EH (cell line): Measurements from ENCODE around the gene MSH2.

Experiments
- DNase-seq: peaks from one replicate; pipeline ENCODE4 v3.0.0-alpha.2; 2015; ENCODE audit warnings: low read depth

MSH2 gene

DNA sequence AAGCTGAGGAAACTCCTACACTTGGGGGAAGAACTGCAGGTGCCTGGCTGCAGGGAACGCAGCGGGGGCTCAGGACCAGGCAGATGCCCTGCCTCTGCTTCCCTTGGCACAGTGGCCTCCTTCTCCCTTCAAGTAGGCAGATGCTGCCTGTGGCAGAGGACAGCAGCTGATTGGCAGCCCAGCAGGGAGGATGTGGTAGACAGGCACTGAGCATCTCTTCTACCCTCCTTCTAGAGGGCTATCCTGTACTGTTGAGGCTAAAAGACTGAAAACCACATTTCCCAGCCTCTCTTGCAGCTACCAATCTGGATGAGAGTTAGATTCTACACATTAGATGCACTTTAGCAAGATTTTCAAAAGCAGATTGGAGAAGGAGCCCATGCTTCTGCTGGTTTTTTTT is 105.7 kb downstream of the MSH2 start:
- DNase-seq, result no peak

DNA sequence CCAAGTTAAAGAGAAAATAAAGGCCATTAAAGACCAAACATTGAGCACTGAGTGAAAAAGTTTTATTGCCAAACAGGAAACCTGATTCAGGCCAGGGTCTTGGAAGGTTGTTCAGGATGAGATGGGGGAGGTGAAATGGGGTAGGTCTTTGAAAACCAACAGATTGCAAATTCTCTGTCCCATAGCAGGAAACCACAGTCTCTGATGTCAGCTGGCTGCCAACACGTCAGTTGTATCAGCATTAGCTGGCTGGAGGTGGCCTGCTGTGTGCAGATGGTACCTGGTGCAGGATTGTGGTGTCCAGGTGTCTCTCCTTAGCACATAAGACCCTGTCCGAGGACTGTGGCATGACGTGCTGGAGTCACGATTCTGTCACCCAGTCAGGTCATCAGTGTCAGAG is 106.3 kb downstream of the MSH2 start:
- no peak for DNase-seq

DNA sequence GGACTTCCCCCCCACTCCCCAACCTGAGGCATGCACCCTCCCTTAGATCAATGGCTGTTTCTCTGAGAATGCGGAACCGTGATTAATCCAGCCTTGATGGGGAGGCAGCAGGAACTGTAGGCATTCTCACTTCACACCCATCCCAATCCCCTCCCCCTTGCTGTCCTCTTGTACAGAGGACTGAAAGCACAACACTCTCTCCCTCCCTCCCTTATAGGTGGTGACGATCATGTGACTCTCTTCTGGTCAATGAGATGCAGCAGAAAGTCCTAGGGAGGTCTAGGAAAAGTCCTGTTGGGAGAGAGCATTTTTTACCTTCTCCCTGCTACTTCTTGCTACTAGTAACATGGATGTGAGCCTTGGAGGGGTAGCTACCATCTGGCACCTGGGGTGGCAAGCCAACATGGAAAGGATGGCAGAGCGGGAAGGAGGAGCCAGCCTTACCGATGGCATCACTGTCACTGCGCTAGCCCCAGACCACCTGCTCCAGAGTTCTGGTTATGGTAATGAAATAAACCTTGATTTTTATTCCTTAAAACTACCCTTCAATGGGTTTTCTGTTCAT is 106.9 kb downstream of the MSH2 start:
- no peak for DNase-seq

DNA sequence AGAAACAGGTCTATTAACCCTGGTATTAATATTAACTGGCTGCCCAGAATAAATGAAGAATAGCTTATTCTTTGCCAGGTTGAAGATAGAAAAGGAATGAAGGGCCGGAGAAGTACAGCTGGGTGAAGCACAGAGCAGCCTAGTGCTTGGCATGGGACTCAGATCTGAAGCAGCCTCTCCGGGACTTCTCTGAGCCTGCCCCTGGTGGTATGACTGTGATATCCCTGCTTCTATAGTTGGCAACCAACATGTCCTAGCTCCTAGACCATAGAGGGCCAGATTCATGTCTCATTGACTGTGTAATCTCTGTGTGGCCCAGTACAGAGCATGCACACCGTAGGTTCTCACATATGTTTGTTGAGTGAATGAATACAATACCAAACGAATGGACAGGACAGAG is 107.8 kb downstream of the MSH2 start:
- DNase-seq, result peak; percentile 15

DNA sequence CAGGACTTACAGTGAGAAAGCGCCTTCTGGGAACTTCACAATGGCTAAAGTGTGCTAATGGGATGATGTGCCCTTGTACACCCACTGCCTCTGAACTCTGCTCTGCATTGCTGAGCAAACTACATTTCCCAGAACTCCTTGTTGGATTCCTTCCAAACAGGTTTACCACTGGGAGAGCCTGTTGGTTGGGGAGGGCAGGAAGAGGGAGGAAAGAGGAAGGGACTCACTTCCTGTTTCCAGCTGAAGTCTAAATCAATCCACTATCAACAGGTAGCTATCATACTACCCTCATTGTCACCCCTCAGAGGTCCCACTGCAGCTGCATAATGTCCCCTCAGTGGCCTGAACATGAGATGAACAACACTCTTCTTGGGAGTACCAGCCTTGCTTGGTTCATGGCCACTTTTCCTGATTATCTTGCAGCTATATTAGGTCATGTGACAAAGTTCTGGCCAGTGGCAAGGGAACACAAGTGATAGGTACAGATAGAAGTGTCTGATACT is 109.7 kb downstream of the MSH2 start:
- peak; percentile 37 for DNase-seq

DNA sequence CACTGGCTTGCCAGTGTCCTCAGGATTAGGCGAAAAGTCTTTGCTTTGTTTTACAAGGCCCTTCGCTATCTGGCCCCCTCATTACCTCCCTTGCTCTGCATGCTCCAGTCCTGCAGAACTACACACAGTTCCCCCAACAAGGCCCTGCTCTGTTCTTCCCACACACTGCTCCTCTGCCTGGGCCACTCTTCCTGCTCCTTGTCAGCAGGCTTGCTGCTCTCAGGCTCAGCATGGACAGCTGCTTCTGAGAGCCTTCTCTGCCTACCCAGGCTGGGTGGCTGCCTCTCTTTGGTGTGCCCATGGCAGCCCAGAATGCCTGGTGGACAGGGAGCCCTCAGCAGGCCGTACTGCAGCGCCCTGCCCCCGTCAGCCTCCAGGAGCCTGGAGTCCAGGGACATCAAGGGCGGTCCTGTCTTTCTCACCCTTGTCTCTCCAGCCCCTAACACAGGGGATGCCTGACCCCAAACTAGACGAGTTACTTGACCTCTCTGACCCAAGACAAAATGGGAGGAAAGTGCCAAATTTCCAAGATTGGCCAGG is 111.1 kb downstream of the MSH2 start:
- no peak for DNase-seq

DNA sequence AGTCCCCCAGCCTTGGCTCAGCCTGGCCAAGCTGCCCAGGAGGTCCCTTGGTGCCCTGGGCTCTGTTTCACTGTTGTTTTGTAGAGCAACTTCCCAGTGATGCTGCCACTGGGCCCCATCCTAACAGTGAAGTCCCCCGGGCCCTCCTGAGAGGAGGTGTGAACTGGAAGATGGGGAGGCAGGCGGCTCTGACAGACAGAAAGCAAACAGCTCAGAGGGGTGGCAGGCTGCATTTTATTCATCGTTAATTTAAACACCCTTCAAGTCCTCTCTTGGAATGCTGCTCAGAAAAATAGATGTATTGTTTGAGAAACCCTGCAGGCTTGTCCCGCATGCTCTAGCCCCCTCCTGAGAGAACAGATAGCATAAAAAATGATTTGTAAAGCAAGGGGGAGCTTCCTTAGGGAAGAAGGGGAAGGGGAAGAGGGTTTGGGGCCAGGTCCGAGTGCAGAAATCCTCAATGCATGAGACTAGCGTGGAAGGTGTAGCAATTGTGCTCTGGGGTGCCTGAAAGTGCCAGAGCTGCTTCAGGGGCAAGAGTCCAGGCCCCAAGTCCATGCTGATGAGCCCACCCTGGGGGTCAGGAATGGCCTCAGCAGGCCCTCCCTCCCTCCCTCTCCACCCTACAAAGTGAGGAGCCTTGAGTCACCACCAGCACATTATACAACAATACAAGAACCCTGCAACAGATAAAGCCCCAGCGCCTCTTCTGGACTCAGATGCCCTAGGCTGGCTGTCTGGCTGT is 113.6 kb downstream of the MSH2 start:
- DNase-seq, result no peak

DNA sequence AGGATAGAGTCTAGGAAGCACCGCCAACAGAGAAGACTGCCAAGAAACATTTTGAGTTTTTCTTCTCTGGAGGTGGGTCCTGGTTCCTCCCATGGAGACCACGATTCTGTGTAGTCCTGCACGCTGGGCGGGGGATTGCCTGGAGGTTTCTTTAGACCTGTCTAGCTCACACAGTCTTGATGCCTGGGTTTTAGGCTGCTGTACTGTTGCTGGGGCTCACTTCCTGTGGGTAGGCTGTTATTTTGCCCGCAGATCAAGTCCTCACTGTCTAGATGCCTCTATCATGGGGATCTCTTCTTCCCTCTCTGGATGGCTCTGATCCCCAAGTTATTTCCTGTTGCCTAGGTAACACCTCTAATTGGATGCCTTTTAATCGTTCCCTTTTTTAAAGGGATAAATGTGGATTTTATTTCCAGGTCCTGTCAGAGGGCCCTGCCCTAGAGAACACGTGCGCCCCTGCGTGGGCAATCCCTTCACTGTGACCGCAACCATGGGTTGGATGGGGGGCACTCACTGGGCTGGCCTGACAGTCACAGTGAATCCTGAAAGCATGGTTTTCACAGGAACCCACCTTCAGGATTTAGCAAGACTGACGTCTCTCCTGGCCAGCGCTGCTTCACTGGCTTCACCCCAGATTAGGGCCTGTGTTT is 115.7 kb downstream of the MSH2 start:
- no peak for DNase-seq

DNA sequence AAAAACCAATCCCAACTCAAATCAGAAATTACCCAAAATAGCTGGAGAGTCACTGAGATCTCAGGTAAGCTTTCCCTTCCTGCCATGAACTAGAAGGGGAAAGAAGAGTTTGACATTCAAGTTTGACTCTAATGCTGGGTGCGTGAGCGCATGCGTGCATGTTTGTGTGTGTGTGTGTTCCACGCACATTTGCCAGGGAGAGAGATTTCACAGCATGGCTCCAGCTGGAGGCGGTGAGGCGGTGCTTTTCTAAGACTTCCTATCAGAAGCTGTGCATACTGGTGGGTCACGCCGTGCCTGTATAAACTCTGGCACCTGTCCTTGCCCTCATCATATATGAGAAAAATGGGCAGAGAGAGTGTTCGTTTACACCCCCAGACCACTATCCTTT is 116.2 kb downstream of the MSH2 start:
- DNase-seq, result no peak

DNA sequence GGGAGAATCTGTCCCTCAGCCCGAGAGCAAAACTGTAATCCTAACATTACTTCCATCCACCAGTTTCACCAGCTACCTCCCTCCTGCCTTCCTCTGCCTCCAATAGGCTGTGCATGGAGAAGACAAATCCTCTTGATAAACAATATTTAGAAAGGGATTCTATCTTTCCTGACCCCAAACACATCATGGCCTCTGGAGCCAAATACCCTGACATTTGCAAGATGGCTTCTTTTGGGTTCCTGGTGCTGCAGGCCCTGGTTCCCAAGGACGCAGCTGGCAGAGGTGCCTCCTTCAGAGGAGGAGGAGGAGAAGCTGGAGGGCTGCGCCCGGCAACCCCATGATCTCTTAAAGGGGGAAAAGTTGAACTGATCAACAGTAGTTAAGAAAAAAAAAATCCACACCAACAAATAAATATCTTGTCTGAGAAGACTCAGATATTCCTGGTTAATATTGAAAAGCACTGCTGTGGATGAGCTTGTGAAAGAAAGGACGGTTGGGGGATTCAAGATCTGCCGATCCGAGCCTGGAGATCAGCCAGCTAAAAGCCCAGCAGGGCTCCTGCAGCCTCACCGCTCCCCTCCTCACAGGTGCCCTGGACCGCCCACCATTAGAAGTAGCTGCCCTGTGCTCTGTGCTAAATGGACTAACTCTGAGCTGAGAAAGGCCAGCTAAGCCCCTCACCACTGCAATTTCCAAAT is 116.8 kb downstream of the MSH2 start:
- no peak for DNase-seq

DNA sequence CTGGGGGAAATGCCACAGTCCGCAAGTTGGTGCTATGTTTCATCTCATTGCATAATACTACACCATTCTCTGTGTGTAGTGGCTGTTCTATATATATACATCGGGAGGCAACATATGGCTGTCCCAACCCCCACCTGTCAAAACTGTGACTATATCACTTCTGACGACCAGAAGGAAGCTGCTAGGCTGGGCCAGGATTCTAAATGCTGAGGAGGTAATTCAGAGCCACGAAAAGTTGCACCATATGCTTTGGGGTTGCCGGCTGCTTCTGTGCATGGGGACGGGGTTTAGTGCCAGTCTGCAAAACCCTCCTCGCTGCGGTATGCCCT is 117.3 kb downstream of the MSH2 start:
- DNase-seq, result no peak

DNA sequence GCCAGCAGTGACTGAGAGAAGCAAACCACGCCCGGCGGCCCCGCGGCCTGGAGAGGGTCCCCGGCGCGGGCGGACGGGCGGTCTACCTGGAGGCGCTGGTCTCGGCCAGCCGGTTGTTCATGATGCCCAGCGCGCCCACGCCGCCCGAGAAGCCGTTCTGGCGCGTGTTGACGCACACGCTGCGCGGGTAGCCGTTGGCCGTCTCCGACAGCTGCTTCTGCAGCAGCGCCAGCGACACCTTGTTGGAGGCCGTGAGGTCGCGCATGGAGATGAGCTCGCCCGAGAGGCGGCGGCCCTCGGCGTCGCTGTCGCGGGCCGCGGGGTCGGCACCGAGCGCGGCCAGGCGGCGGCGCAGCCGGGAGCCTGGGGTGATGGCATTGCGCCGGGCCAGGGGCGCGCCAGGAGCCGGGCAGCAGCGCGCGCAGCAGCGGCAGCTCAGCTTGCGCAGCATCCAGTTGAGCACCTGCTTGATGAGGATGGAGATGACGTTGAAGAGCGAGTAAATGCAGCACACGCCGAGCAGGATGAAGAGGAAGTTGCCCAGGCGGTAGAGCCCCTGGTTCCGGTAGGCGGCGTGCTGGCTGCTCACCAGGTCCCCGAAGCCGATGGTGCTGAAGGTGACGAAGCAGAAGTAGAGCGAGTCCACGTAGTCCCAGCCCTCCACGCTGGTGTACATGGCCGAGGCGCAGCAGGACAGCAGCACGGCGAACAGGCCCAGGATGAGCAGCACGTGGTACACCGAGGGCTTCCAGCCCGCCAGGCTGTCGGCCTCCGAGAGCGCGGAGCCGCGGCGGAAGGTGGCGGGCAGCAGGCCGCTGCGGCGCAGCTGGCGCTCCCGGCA is 118.1 kb downstream of the MSH2 start:
- peak; percentile 62 for DNase-seq

DNA sequence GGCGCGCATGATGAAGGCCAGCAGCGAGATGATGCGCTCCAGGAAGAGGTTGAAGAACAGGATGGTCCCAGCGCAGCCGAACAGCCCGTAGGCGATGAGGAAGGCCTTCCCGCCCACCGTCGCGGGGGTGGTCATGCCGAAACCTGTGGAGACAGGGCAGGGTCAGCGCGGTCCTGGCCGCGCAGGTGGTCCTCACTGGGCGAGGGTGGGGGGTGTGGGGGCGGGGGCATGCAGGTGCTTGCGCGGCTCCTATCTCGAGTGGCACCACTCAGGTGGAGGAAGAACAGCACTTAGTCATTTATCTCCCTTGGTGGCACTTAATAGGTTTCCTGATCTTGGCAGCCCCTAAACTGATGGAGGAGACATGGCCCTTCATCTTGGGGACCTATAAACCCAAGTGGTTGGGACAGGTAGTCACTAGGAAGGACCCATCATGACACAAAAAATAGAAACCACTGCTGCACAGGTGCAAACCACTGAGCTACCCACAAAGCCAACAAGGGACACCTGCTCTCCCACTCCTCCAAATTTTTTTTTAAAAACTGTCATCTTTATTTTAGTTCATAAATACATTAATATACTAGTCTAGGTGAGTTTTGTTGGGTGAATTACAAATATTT is 118.8 kb downstream of the MSH2 start:
- no peak for DNase-seq

DNA sequence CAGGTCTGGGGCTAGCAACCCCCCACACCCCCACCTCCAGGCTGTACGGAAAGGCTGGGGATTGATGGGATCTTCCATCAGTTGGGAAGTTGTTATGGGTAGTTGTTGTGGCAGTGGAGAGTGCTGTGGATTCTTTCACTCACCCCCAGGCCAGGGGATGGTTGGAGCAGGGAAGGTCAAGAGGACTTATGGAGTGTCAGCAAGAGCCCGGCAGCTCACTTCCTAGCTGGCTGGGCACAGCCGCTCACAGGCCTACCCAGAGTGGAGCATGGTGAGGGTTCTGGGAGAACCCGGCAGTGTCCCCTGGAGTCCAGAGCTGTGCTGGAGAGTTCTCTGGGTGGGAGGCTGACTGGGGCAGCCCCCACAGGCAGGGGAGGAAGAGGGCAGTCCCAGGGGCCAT is 122.2 kb downstream of the MSH2 start:
- DNase-seq, result no peak

DNA sequence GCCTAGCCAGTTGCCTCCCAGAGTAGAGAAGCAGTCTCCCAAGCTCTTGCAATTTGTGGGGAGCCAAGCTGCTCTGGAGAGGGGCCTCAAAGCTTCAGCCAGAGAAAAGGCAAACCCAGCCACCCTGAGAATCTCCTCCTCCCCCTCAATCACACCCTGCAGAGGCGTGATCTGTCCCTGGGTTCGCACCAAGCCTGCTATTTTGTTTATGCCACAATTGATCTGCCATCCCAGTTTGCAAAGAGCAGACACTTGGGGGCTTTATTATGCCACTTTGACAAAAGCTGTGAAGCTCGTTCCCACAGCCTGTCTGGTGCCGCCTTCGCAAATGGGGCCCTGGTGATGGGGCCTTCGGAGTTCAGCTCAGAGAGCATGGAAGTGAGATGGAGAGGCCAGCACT is 125.5 kb downstream of the MSH2 start:
- no peak for DNase-seq

DNA sequence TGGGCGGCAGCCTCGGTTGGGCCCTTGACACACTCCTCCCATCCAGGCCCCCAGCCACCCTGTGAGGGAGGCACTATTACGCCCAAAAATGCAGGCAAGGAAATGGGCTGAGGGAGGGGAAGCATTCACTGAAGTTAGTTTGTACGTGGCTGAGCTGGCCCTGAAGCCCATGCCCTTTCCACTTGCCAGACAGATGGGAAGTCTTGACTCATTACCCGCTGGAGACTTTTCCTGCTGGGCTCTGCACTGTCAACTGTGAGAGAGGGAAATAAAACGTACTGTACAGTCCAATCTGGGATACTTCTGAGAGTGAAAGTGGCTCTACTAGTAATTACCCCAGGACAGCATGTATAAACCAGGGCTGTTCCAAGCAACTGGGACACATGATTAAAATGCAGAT is 125.9 kb downstream of the MSH2 start:
- DNase-seq, result peak; percentile 39

DNA sequence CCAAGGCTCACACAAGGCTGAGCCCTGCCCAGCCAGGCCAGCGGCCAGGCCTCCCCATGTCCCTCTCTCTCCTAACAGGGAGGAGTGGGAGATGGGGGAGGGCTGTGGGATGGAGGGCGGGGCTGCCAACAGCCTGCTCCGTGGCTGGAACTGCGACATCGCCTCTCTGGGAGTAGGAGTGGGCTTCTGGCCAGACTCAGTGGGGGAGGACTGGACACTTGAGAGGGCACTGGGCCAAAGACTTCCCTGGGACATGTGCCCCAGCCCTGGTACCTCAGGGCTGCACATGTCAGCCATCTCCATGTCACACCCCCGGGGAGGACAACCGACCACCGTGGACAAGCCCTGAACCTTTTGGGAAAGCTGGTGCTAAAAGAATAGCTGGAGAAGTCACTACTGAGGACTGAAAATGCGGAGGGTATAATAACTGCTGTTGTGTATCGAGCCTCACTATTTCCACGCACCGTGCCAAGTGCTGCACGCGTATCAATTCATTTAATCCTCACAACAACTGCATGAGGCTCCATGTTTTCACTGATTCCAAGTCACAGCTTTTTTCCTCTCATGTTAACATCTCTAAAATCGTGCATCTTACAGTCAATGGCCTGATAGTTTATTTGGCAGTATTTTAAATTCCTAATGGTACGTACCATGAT is 127.3 kb downstream of the MSH2 start:
- no peak for DNase-seq

DNA sequence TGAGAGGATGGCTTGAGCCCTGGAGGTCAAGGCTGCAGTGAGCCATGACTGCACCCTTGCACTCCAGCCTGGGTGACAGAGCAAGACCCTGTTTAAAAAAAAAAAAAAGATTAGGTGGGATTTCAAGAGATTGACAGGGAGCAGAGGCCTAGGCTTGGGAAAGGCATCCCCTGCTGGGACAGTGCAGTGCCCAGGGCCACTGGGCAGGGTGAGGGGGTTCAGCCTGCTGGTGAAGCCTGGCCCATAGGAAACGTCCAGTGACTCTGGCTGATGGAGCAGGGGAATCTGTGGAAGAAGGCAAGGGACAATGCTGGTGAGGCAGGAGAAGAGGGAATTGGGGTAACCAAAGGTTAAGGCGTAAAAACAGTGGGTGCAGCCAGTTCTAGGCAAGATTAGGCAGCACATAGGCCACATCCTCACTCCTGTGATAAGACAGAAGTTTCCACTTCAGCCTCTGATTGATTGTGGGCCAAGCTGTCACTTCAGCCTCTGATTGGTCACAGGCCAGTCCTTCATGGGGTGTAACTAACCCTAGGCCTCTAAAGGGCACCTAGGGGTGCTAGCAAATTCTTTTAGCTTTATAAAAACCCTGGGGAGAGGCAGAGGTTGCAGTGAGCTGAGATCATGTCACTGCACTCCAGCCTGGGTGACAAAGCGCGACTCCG is 128.6 kb downstream of the MSH2 start:
- no peak for DNase-seq
